ENCODE results near the gene LMO1.

Gene LMO1

DNA sequence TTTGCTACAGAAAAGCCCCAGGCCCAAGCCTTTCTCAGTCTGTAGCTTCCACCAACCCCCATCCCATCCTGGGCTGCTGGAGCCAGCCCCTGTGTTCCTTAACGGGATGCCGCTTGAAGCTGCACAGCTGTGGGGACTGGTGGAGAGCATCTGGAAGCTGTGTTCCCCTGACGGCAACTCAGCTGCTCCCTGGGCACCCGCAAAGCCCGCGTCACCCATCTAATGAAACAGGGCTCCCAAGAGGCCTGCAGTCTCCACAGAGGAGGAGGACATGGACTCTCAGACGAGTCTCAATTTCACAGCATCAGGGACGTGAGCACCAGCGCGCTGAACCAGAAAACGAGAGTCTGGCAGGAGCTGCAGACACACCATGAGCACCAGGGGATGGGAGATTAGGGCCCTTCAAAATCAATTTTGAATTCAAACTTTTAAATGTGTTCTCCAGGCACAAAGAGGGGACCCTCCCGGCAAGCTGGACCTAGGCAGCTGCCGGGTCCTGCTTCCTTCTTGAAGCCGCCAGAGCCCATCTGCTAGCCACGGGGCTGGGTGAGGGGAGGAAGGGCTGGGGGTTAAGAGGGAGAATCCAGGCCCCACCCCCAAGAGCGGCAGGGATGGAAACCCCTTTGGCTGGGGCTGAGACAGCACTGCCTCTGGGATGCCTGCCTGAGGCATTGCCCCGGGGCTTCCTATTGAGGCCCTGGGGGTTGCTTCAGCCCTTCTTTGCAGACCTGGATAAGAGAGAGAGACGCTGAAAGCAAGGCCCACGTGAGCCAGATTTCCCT, 21.0 kb downstream of the LMO1 start:
- DNase-seq: no peak

DNA sequence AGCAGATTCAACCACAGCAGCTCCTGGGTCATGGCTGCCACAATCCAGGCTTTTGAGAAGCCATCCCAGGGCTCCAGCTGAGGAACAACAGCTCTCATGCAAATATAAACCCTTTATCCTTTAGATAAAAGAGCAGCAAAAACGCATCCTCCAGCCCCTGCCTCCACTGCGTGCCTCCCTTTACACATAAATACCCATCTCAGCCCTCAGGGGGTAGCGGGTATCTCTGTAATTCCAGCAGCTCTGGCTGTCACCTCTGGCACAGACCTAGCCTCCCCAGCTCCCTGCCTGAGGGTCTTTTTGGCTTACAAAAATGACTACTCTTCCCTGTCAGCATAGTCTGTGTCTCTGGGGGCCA, 21.6 kb downstream of the LMO1 start:
- DNase-seq: no peak

DNA sequence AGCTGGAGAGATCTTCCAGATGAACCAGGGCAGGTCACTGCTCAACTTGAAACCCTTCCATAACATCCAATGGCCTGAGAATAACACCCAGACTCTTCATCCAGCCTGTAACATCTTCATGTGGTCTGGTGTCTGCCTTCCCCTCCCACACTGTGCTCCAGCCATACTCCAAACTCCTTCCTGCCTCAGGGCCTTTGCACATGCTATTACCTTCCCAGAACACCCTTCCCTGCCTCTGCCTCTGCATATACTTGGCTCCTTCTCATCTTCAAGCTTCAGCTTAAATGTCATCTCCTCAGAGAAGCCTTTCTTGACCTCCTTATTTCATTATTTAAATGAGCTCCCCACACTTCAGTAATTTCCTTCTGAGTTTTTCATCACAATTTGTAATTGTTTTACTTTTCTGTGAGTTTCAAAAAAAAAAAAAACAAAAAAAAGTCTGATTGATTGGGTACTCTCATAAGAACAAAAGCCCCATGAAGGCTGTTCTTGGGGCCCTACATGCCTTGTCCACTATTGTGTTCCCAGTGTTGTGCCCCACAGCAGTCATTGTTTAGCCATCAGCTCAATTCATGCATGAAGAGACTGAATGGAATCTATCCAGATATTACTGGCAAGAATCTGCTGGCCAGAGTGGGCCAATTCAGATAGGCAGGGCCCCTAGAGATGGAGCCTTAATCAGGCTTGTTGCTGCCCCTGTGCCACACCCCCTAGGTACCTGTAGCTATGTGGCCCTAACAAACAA, 22.1 kb downstream of the LMO1 start:
- no peak for DNase-seq

DNA sequence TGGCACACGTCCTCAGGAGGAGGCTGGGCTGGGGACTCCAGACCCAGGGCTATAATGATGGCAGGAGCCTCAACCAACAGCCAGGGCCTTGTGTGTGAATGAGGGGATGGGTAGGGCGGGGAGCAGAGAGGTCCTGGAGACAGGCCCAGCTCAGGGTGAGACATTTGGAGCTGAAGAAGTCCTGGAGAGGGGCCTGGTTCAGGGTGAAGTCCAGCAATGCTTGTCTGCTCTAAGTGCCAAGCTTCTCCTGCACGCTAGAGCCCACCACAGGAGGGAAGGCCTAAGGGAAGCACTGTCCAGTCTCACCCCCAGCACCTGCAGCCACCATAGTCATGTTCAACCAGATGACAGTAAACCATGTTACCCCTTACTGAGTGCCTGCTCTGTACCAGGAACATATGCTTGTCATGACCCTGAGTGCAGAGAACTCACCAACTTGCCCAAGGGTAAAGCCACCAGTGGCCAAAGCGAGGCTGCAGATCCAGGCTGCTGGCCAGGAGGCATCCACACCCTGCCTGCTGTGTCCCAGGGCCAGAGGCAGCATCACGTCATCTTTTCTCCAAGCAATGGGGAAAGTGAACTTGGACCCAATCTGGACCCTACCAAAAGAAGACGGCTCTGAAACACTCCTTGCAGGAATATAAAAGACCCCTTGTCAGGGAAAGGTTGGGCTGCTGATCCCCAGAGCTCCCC, 24.0 kb downstream of the LMO1 start:
- no peak for DNase-seq

DNA sequence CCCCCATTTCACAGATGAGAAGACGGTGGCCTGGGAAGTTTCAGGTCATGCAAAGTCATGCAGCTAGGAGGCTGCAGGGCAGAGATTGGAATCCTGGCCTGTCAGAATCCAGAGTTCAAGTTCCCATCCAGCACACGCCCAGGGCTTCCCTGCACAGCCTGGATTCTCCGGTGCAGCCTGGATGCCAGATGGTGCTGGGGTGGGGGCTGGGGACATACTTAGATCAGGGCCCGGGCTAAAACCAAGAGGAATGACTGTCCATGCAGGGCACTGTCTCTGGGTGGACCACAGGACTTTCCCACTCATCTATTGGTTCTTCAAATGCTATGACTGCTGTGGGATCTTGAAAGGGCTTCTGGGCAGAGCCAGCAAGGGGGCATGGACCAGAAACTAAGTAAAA, 24.6 kb downstream of the LMO1 start:
- no peak for DNase-seq

DNA sequence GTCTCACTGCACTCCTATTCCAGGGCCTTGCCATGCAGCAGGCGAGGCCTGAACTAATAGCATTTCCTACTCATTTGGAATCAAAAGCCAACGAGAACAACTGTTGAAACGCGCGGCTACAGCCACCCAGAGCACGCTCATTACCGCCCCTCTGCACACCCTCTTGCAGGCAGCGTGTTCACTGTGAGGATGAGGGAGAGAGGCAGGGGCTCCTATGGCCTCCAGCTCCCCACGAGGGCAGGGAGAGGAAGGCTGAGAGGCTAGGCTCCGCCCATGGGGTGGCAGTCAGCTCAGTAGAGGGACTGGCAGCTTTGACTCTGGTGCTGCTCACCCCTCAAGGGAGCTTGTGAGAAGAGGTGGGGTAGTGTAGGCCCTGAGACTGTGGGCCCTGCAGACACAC, 26.2 kb downstream of the LMO1 start:
- no peak for DNase-seq

DNA sequence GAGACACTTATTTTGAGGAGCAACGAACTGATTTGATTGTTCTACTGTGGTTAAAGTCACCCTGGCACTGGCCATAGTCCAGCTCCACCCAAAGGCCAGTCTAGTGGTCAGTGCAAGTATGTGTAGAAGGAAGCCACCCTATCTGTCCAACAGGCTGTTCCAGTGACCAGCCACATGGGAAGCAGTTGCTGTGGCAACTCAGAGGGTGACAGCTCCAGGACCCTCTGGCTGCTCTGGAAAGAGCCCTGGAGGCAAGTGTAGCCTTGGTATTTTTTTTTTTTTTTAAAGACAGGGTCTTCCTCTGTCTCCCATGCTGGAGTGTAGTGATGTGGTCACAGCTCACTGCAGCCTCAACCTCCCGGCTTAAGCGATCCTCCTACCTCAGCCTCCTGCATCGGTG, 27.8 kb downstream of the LMO1 start:
- DNase-seq: no peak

DNA sequence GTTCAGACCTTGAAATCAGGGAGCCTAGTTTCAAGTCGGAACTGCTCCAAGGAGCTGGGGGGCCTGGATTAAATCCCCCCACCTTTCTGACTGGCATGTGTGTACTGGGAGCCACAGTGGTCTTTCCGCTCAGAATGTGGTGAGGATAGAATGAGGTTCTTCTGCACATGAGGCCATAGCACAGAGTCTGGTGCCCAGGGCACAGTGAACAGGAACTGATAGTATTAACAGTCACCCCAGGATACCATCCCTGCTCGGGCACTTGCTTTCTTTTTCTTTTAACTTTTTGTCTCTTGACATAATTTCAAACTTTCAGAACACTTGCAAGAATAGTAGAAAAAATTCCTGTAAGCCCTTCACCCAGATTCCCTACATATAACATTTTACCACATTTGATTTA, 28.8 kb downstream of the LMO1 start:
- DNase-seq: no peak

DNA sequence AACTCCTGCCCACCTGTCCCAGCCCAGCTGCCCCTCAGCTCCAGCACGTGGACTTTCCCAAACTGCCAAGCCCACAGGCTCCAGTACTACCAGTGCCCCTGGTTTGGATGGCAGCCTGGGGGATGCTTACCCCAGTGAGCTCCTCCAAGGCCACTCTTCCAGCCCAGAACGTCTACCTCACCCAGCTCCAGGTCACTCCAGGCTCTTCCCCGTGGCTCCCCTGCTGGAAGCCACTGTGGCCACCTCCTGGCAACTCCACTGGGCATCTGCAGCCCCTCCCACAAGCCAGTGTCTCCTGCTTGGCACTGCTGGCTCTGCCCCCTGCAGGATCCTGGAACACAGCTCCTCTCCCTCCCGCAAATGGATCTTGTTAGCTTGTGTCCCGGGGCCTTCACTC, 29.3 kb downstream of the LMO1 start:
- DNase-seq: no peak

DNA sequence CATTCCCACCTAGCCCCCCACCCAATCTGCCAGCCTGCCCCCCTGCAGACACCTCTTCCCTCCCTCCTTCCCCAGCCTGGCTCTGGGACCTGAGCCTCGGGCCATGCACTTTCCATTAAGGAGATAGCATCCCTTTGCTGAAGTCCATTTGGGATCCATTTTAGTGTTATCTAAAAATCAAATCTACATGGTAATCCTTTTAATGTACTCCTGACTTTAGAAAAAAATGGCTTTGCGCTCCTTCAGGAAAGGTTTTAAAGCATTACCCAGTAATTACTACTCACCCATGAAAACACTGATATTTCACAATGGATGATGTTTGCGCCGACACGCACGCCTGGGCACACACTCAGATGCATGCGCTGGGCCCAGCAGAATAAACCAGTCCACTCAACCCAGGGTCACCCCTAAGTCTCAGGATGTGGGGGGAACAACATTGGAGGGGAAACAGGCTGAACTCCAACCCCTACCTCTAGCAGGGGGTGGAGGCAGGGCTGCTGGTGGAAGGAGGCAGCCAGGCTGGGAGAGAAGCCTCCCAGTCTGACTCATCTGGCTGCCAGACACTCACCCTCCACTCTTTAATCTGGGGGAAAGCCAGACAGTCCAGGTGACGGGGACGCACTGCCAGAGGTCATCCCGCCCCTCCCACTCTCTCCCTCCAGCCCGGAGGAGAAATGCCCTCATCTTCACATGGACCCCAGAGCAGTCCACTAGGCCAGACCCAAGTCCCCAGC, 29.8 kb downstream of the LMO1 start:
- no peak for DNase-seq

DNA sequence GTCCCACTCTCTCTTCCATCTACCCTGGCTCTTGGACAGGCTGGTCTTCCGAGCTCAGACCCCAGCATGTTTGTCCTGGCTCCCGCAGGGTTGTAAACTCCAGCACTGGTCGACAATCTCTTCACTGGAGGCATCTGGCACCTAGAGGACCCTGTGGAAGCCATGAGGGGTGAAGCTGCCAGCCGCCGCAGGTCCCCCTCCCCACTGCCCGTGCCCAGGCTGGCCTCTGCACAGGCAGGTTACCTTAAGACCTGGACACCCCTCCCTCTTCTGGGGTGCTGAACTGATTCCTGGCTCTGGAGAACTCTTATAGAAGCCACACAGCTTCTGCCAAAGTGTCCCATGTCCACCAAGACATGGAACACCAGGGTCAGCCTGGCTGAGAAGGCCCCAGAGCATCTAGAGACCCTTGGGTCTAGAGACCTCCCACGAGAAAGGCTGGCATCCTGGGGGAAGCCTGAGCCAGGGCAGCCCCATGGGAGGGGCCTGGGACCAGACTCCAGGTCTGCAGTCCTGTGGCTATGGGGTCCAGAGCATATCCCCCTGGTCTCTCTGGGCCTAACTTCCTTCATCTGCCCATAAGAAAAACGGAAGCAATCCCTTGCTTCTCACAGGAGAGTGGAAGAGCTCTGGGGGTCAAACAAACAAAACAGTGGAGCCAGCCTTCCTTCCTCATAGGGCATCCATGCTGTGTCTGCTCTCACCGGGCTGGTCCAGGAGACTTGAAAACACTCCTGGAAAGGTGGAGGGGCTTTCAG, 30.6 kb downstream of the LMO1 start:
- DNase-seq: no peak

DNA sequence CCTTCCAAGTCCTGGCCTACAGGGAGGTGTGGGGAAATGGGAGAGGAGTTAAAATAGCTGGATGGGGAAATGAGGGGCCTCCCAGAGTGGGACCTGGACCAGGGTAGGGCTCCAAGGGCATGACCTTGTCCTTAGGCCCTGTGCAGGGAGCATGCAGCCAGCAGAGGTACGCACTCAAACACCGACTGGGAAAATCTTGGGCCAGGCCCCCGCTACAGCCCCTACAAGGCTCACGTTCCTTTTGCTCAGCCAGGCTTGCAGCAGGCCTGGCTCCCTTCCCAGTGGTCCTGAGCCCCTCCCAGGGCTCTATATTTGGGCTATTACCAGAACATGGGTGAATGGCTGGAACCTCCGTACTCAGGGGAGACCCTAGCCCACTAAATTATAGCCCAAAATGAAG, 31.3 kb downstream of the LMO1 start:
- no peak for DNase-seq

DNA sequence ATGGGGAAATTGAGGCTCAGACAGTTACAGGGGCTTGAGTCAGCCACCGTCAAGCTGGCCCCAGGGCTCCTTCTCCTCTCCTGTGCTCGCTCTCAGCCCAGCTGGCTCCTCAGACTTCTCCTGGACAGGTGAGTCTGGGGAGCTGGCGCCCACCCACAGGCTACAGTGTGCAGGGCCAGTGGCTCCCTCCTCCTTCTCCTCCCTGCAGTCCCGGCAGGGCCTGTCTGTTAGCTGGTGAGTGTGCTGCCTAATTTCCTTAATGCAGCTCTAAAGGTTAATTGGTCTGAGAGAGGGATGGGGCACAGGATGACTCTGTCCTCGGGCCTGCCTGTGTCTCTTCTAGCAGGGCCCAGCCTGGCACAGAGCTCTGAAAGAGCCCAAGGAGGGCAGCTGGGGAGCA, 31.7 kb downstream of the LMO1 start:
- no peak for DNase-seq

DNA sequence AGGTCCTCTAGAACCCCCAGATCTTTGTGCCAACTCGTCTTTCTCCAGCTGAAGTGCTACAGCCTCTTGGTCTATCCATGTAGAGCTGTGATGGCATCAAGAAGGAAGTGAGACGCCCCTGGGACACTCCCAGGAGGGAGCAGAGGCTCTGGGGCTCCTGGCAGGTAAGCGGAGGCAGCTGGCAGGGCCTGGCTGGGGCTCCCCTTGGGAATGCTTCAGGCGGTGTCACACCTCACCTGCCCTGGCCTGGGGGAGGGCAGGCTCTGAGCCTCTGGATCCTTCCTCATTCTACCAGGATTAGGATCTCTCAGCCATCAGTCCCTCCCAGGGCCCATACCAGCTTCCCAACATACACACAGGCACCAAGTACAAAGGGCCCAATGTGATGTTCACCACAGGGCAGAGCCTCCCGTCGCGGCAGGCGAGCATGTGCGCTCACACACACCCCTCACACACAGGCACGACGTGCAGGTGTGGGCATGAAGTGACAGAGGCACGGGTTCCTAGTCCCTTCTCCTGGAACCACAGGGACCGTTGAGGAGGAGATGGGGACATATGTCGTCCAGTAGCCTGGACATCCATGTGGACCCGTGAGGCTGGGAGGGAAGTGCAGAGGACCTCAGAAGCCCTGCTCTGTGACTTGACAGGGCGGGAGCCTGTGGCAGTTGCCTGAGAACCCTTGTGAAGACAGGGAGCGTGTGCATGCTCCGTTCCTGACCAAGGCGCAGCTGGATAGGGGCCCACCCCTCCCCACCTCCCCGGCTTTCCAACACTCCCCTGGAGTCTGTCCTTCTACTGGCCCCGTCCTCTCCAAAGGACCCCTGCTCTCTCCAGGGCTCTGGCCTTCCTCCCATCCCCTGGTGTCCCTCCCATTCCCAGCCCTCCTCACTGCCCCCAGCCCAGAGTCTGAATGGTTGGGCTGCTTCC, 32.5 kb downstream of the LMO1 start:
- DNase-seq: no peak

DNA sequence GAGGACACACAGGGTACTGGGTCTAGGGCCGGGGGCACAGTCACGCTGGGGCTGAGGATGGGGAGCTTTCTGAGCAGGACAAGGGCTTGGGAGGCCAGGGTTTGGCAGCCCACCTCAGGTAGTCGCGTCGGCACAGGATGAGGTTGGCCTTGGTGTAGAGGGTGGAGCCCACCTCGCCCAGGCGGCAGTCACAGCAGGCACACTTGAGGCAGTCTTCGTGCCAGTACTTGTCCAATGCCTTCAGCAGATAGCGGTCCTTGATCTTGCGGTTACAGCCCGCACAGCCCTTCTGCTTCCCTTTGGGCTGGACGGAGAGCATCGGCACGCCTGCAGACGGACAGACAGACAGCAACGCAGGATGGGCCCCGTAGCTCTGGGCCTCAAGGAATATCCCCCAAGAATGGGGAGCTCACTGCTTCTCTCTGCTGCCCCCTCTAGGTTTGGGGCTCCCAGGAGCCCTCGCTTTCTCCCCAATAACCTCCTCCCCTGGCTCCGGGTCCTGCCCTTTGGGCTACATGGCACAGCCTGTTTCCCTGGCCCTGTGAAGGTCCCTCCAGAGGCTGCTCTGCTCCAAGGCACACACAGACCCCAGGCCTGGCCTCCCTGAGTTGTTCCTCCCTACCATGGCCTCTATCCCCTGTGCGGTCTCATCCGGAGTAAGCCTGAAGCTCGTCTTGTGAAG, 33.4 kb downstream of the LMO1 start:
- no peak for DNase-seq

DNA sequence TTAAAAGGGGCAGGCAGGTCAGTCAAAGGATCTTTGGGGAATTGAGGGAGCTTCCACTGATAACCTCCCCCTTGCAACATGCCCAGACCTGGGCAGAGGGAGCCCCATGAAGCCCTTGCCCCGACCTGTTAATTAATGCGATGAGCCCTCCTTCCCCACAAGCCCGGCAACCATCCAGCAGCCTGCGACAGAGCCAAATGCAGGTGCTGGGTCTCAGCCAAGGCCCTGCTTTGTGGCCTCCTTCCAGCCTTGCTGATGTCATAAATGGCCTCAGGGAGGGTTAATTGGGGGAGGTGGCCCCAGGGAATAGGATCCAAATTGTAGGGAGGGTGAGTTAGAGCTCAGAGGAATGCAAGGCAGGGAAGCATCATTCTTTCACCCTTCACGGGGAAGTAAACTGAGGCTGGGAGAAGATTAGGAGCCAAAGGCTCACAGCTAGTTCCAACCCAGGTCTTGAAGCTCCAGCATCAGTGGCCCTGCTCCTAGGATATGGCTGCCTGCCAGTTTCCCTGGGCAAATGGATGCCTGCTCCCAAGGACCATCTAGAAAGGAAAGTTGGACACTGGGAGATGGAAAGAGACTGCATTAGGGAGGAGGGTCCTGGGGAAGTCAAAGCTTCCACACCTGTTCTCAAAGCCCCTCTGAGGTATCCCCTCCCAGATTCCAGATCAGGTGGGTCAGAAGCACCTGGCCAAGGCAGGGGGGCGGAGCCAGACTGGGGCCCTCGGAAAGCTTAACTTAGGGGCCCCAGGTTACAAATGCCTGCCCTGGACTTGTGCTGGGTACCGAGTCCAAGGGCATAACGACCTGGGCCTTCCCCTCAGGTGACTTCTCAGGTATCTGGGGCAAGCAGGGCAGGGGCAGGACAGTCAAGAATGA, 34.1 kb downstream of the LMO1 start:
- DNase-seq: no peak

DNA sequence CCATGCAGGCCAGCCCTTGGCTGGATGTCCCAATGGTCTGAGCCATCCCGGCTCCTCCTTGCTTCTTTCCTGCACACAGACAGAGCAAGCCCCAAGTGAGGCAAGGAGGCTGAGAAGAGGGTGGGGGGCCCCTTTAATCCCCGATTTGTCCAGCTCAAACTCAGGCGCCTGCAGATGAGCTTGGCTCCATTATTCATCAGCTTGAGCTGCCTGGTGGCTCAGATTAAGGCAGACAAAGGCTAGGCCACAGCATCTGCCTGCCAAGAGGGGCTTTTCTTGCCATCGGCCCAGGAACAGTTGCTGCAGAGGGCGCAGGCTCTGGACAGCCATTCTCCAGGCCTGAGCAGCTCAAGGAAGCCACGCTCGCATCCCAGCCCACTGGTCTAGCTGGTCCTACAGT, 35.4 kb downstream of the LMO1 start:
- DNase-seq: no peak

DNA sequence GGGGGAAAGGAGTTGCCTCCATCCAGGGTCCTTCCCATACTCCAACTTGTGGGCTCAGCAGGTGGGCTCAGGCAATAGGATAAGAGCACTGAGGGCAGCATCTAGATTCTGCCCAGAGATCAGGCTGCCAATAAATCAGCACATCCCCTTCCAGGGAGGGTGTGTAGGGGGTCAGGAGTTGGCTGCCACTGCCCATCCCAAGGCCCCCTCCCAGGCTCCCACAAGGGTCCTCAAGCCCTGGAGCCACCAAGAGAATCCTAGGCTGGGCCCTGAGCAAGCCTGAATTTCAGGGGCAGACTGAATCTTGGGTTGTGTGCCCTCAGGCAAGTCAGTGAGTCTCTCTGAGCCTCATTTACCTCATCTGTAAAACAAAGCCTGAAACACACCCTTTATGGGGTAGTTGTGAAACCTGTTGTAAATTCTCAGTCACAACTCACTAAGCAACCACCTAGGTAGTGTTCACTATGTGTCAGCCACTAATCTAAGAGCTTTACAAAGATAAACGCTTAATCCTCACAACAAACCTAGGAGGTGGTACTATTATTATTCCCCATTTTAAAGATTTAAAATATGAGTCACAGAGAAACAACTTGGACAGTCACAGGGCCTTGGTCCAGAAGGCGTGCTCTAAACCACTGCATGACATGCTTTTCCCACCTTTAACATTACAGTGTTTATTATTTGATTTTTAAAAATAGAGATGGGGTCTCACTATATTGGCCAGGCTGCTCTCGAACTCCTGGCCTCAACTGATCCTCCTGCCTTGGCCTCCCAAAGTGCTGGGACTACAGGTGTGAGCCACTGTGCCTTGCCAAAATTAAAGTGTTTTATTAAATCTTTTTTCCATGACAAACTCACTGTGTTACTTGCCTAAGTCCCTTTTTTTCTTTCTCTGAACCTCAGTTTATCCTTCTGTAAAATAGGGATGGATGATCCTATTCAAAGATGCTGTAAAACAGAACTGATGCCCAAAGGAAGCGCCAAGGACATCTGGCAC, 36.2 kb downstream of the LMO1 start:
- no peak for DNase-seq

Data from inflammatory macrophage (primary cell).